Measurements from ENCODE around the gene TIGD4. TPM values are rescaled to one million over a fixed set of nuclear protein-coding genes. Genes with fewer than 3 reads are reported as not detected.

TIGD4 gene
- total RNA-seq, 1 donor from 2014 or later: 1.6 TPM

GRCh38 chr4:152719801-152720556, 59.6 kb downstream of the TIGD4 start:
- DNase-seq (ENCODE audit: low spot score): peak; percentile 47

Other genes with a start within 250 kb of the TIGD4 start
- gene FBXW7, start 243.6 kb downstream of the TIGD4 start, total RNA-seq: 70.3 TPM
- 86.5 TPM for gene TMEM154, start 99.7 kb downstream of the TIGD4 start, total RNA-seq
- 56.5 TPM for gene ARFIP1, start 224 bp upstream of the TIGD4 start, total RNA-seq
- gene FHDC1, start 156.6 kb upstream of the TIGD4 start, total RNA-seq: 4.7 TPM